Fibroblast of lung (primary cell): ENCODE data around the gene SMARCD1.

Source experiments
- CTCF ChIP-seq, 2 donors: IDR thresholded peaks in 1 of 2; conservative IDR thresholded peaks in 1 of 2; 1 replicate in 1 of 2; 2 replicates in 1 of 2; pipeline ENCODE4 v1.5.1; 2011 to 2012; ENCODE audit warnings: low read length in 2 of 2, control low read depth in 1 of 2, inconsistent platforms in 1 of 2, low read depth in 1 of 2, mild to moderate bottlenecking in 1 of 2
- EZH2 ChIP-seq: IDR thresholded peaks from 2 replicates; pipeline ENCODE4 v1.5.1; 2012; ENCODE audit warnings: low read length, control low read depth, mild to moderate bottlenecking; ENCODE audit errors: missing control alignments

GRCh38 chr12:50077099-50077498, 8.0 kb upstream of the SMARCD1 start:
- no peak for TF ChIP-seq CTCF (conservative IDR thresholded peaks at IDR 0.05 in 1 of 2, IDR thresholded peaks at IDR 0.05 in 1 of 2; ENCODE audit: low read depth in 1 of 2, low read length in 2 of 2)
- no peak for TF ChIP-seq EZH2
